SHP77 treated with DMSO at 0.1 percent for 48 hours (cell line): ENCODE results near the gene EXOC3.

ENCODE experiments used
- DNase-seq: peaks from one replicate; lab custom pipeline; 2025; lab: John Stamatoyannopoulos, UW

Gene EXOC3

DNA sequence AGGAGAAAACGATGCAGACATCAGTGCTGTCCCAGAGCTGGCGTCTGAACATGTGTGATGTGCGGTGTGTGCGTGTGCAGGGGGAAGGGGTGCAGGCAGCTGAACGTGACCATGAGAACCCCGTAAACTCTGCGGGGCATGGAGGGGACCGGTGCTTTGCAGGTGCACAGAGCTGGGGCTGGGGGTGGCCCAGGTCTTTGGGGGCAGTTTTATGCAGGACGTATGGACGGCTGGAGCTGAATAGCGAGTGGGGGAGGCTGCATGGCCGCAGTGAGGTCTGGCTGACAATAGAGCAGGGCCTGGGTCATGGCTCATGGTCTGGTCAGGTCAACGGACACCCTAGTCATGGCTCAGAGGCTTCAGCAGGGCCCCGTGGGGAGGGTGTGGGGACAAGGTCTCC is 3.3 kb upstream of the EXOC3 start:
- DNase-seq = no peak

DNA sequence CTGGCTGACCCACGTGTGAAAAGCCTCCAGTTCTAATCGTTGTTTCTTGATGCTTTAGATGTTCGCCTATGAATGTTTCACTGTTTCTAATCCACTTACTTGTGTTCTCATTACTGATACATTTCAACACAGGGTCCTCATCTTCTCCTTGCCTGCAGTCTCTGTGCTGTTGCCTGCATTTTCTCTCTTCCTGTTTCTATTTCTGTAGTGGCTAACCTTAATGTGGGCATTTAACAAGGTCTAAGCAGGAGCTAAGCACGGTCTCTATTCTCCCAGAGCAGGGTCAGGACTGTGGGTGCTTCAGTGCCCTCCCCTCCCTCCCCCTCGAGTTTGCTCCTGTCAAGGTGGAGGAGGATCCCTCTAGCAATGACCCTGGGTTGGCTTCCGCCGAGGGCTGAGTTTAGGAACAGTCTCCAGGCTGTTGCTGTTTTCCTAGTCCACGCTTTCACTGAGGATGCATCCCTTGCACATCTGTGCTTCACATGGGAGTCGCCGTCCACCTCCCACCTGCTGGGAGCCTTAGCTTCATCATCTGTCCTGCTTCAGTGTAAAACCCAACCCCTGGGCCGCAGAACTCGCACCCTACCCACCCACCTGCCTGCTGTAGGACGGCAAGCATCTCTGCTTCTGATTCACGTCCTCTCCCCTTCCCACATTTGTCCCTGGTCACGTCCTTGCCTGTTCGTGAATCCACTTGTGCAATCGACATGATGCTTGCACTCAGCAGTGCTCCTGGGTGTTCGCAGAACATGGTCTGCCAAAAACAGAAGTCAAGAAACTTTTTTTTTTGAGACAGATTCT is 2.4 kb upstream of the EXOC3 start:
- no peak for DNase-seq

DNA sequence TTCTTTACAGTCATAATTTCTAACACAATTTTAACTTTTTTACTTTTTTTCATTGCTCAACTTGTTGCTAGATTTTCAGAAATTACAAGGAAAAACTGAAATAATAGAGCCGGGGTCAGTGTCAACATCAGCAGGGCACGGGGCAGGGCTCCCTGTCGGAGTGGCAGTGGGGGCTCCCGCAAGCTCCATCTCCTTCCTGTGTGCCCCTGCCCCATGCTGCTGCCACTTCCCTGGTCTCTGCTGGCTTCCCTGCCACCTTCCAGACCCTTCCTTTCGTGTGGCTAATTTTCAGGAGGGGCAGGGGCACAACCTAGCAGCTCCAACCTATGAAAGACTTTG is 1.0 kb upstream of the EXOC3 start:
- no peak for DNase-seq

DNA sequence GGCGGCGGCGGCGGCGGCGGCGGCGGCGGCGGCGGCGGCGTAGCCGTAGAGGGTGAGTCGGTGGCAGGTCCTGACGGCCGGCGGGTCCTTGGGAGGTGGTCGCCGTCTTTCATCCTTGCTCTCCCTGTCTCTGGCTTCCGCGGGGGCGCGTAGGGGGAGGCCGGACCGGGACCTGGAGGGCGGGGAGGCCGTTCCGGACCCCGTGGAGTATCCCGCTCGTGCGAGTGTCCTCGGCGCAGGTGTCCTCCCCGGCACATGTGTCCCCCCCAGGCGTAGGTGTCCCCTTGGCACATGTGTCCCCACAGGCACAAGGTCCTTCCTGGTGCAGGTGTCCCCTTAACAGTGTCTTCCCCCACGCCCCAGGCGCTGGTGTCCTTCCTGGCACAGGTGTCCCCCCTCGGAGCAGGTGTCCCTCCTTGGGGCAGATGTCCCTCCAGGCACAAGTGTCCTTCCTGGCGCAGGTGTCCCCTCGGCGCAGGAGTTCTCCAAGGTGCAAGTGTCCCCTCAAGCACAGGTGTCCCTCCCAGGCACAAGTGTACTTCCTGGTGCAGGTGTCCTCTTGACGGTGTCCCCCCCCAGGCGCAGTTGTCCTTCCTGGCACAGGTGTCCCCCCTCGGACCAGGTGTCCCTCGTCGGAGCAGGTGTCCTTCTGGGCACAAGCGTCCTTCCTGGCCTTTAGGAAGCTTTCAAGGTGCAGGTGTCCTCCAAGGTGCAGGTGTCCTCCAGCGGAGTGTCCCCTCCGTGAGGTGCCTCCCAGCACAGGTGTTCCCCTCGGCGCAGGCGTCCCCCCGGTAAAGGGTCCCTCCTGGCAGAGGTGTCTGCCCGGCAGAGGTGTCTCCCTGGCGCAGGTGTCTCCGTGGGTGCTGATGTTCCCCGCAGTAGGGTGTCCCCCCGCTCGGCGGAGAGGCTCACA is 519 bp downstream of the EXOC3 start:
- peak; percentile 46 for DNase-seq

DNA sequence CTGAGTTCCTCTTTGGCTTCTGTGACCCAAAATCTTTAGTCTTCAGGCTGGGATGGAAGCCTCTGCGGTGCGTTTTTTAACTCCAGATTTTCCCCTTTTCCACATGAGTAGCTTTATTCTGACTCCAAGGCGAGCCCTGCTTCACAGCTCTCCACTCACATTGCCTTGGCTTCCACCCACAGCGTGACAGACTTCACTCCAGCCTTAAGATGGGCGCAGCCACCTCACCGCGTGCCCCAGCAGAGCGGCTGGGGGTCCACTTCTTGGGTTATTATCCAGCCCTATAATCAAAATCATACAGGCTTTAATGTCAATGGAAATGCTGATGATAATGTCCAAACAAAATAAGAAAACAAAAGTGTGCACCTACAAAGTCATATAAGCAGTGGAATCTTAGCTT is 1.2 kb downstream of the EXOC3 start:
- DNase-seq = no peak

DNA sequence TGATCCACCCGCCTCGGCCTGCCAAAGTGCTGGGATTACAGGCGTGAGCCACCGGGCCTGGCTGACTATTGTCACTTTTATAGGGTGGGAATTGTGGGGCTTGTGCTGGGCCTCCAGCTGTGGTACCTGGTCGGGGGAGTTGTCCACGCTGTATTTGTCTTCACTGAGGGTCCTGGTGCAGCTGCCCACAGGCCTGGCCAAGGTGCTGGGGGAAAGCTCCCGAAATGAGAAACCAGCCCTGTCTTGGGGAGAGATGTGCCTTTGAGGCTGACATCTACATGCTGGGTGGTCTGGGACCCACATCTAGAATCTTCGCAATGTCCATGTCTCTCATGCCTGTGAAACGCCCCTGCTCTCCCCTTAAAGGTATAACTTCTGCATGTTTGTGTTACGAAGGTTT is 2.6 kb downstream of the EXOC3 start:
- no peak for DNase-seq

DNA sequence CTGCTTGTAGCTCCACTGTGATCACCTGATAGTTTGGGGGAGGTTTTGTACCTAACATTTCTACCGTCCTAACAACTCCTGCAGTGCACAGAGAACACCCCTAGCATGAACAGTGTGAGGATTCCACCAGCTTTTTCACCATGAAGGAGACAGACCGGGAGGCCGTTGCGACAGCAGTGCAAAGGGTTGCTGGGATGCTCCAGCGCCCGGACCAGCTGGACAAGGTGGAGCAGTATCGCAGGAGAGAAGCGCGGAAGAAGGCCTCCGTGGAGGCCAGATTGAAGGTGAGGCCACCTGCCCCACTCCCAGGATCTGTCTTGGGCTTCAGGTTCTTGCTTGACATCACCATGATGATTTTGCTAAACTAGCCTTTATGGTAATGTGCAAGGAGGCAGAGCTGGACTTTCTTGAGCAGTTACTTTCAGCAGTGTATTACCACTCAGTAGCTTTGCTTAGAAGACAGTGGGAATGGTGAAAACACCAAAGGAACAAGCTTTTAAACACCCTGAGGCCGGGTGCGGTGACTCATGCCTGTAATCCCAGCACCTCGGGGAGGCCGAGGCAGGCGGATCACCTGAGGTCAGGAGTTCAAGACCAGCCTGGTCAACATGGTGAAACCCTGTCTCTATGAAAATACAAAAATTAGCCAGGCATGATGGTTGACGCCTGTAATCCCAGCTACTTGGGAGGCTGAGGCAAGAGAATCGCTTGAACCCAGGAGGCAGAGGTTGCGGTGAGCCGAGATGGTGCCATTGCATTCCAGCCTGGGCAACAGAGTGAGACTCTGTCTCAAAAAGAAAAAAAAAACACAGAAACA is 3.3 kb downstream of the EXOC3 start:
- no peak for DNase-seq

DNA sequence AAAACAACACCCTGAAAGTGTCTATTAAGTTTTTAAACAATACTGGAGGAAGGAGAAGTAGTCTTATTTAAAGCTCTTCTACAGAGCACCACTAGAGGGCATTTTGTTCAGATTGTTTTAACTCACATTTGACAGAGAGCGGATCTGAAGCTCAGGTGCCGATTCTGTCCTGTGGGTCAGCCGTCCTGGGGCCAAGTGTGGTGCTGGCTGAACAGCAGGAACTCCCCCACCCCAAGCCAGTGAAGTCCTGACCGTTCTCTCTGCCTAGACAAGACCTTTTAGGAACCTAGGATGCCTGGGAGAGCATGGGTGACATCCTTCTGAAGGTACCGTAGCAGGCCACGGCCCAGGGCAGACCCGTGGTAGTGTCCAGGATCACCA is 3.9 kb downstream of the EXOC3 start:
- peak; percentile 53 for DNase-seq

GRCh38 chr5:447501-447900 is 4.5 kb downstream of the EXOC3 start:
- no peak for DNase-seq

DNA sequence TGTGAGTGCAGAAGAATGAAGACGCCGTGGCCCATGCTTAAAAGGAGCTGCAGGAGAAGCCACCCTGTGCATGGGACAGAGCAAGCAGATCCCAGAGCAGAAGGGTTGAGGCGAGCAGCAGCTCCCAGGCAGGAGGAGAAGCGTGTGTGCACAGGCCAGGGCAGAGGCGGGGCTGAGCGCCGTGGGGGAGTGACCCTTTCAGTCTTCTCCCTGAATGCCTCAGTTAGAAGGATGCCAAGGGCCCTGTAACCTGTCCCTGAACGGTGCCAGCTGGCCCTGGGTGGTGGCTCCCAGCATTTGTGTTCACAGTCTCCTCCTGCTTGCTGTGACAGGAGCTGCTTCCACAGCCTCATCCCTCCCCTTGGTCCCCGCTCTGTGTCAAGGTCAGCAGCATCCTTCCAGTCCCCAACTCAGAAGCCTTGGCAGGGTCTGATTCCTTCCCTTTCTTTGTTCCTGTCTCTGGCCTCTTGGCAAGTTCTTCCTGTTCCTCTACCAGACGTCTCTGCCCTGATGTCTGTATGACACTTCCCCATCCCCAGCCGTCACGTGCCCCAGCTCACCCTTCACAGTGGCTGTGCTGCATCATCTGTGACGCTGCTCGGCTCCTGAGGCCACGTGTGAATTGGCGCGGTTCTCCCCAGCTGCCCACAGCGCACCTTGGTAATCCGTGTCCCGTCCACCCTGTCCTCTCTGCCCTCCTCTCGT is 5.2 kb downstream of the EXOC3 start:
- no peak for DNase-seq

GRCh38 chr5:448766-449090 is 5.8 kb downstream of the EXOC3 start:
- no peak for DNase-seq

- DNase-seq = no peak
Measured at GRCh38 chr5:449151-449550, 6.2 kb downstream of the EXOC3 start.

- no peak for DNase-seq
Measured at GRCh38 chr5:451587-452458, 8.8 kb downstream of the EXOC3 start.

DNA sequence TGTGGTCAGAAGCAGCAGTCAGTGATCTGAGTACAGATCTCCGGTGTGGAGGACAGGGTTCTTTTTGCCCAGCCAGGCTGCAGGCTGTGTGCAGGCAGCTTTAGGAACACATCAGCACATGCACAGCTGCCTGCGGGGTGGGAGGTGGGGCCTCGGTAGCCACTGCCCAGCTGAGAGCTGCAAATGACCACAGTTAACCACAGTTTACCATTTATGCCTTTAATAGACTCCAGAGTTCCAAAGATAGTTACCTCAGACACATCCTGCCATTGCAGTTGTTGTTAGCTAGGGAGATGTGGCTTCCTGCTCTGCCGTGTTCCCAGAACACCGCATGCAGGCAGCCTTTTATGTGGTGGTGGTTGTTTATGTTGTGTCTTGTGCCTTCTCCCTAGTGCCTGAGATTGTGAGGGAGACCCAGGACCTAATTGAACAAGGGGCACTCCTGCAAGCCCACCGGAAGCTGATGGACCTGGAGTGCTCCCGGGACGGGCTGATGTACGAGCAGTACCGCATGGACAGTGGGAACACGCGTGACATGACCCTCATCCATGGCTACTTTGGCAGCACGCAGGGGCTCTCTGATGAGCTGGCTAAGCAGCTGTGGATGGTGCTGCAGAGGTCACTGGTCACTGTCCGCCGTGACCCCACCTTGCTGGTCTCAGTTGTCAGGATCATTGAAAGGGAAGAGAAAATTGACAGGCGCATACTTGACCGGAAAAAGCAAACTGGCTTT is 10.2 kb downstream of the EXOC3 start:
- no peak for DNase-seq

- no peak for DNase-seq
Measured at GRCh38 chr5:453725-454481, 10.9 kb downstream of the EXOC3 start.

DNA sequence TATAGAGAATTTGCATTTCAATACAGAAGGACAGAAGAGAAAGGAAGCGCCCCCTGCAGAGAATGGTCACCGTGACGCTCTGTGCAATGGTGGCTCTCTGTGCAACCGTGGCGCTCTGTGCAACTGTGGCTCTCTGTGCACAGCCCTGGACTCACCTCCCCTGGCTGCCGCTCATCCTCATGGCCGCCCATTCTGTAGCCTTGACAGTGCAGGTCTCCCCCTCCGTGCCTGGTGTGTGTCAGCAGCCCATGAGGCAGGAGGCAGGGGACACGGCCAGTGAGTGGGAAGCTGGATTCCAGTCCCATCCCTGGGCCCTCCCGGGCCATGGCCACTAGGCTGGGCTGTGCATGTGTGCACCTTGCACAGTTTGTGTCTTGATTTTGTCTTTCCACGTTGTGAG is 12.0 kb downstream of the EXOC3 start:
- no peak for DNase-seq

DNA sequence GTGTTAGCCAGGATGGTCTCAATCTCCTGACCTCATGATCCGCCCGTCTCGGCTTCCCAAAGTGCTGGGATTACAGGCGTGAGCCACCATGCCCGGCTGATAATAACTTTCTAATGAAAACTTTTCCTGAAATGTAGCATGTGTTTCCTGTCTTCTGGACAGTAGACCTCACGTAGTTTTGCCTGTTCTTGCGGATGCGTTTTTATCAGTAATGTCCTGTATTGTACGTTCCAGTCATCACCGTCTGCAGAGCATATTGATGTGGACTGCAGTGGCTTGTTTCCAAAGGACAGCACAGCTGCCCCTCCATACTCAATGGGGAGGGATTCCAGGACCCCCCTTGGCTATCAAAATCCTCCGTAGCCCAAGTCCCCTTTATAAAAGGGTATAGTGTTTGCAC is 12.8 kb downstream of the EXOC3 start:
- DNase-seq = no peak

DNA sequence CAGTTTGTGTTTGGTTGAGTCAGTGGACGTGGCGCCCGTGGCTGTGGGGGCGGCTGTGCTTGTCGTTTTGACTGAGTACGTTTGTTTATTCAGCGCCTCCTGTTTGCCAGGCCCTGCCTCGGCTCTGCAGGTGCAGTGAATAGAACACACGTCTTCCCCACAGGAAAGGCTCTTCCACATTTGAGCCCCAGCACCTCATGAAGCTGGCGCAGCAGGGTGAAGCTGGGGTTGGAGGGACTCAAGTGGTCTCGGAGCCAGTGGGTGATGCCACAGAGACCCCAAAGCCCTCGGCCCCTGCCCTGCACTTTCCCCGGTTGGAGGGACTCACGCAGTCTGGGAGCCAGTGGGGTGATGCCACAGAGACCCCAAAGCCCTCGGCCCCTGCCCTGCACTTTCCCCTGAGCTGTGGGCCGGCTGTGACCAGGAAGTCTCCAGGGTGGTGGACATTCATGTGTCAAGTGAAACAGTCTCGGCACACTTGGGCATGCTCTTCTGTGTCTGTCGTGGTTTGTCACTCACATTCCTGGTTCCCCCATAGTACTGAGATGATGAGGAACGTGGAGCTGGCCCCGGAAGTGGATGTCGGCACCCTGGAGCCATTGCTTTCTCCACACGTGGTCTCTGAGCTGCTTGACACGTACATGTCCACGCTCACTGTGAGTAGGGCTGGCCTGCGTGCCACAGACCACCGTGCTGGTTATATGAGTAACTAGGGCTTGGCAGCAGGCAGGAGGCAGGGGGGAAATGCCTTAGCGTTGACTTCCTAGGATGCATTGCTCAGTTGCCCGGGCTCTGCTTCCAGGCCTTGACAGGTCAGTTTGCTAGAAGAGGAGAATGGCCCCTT is 13.6 kb downstream of the EXOC3 start:
- DNase-seq = no peak
